GM12878 (cell line): Measurements from ENCODE around the gene ANO4. TPM values are rescaled to one million over a fixed set of nuclear protein-coding genes. Genes with fewer than 3 reads are reported as not detected.

Experiments
- ATAC-seq: fragments of 200-7000 bp; cut with Tn5 transposase; 3 replicates; pipeline ENCODE4 v1.9.1; 2020; ENCODE audit warnings: mild to moderate bottlenecking, moderate library complexity
- BruUV-seq: library from RNA; stranded (reverse); fragments of 400-500 nt; replicated peaks from 2 replicates; lab custom pipeline; 2021; lab: Mats Ljungman, UMichigan
- CTCF ChIA-PET: fragments of 300-600 bp; sonication (Branson Sonifier 250); formaldehyde crosslinking; extraction: SDS; loops from one replicate; lab custom pipeline; 2021; ENCODE audit warnings: inconsistent platforms; lab: Yijun Ruan, JAX
- POLR2A ChIA-PET: fragments of 350-600 bp; formaldehyde crosslinking; extraction: SDS; loops from one replicate; lab custom pipeline; 2021; ENCODE audit warnings: inconsistent platforms; lab: Charles Lee
- RAD21 ChIA-PET: fragments of 300-600 bp; sonication (Branson Sonifier 250); formaldehyde crosslinking; loops from one replicate; lab custom pipeline; 2023; ENCODE audit warnings: antibody characterized with exemption; ENCODE audit not compliant: unreplicated experiment; lab: Charles Lee
- SMC1A ChIA-PET: fragments of 300-600 bp; sonication (Branson Sonifier 250); formaldehyde crosslinking; loops from one replicate; lab custom pipeline; 2023; ENCODE audit not compliant: unreplicated experiment, uncharacterized antibody; lab: Charles Lee
- DNase-seq: peaks from one replicate; pipeline ENCODE4 v3.0.0-alpha.2; 2011; ENCODE audit warnings: low read depth, low spot score
- FAIRE-seq: peaks from 3 replicates; lab custom pipeline; 2011; peaks lifted over from hg19 to GRCh38; lab: Jason Lieb, UNC
- H2AFZ ChIP-seq: 2 replicates; pipeline ENCODE4 v1.6.0; 2011; ENCODE audit warnings: low read depth, low read length, control low read depth; ENCODE audit not compliant: control insufficient read depth
- H3K27ac ChIP-seq: 2 replicates; pipeline ENCODE4 v1.5.1; 2011; ENCODE audit warnings: control low read depth; ENCODE audit not compliant: control insufficient read depth, insufficient read depth
- H3K27me3 ChIP-seq, 2 experiments: replicated peaks in 1 of 2; 2 replicates each; pipeline versions ENCODE4 v1.6.0 to v1.6.1; 2011; ENCODE audit warnings: low read length in 1 of 2; ENCODE audit not compliant: control insufficient read depth in 2 of 2, insufficient read depth in 2 of 2
- H3K36me3 ChIP-seq, 2 experiments: 2 replicates each; pipeline ENCODE4 v1.5.1; 2011; ENCODE audit warnings: low read length in 1 of 2; ENCODE audit not compliant: control insufficient read depth in 2 of 2, insufficient read depth in 2 of 2
- H3K4me1 ChIP-seq: 2 replicates; pipeline ENCODE4 v1.6.1; 2011; ENCODE audit warnings: mild to moderate bottlenecking, low read length, moderate library complexity, mixed read lengths; ENCODE audit not compliant: control insufficient read depth, insufficient read depth
- H3K4me2 ChIP-seq: 2 replicates; pipeline ENCODE4 v1.6.0; 2011; ENCODE audit warnings: control low read depth; ENCODE audit not compliant: control insufficient read depth, insufficient read depth
- H3K4me3 ChIP-seq: fragments of 200-600 bp; sonication (generic); 2 replicates; pipeline ENCODE4 v1.5.1; 2016
- H3K79me2 ChIP-seq: 2 replicates; pipeline ENCODE4 v1.6.0; 2011; ENCODE audit warnings: low read length; ENCODE audit not compliant: control insufficient read depth, insufficient read depth
- H3K9ac ChIP-seq: 2 replicates; pipeline ENCODE4 v1.8.0; 2011; ENCODE audit warnings: low read length, control low read depth, mixed read lengths; ENCODE audit not compliant: control insufficient read depth, insufficient read depth
- H3K9me3 ChIP-seq: replicated peaks from 3 replicates; pipeline ENCODE4 v1.5.1; 2011; ENCODE audit warnings: mild to moderate bottlenecking, low read length; ENCODE audit not compliant: control insufficient read depth, insufficient read depth
- H4K20me1 ChIP-seq: 2 replicates; pipeline ENCODE4 v1.6.0; 2011; ENCODE audit not compliant: control insufficient read depth, insufficient read depth
- BACH1 ChIP-seq: fragments of 450-650 bp; IDR thresholded peaks from 2 replicates; pipeline ENCODE4 v1.6.1; 2017; ENCODE audit warnings: mild to moderate bottlenecking, borderline replicate concordance
- CHD2 ChIP-seq: IDR thresholded peaks from 2 replicates; pipeline ENCODE4 v1.6.1; 2011; ENCODE audit warnings: low read depth, low read length, improper control_type of control experiment, borderline replicate concordance
- EZH2 ChIP-seq: IDR thresholded peaks from 2 replicates; pipeline ENCODE4 v1.6.1; 2012; ENCODE audit warnings: low read depth, mild to moderate bottlenecking, control low read depth, inconsistent platforms, low read length, borderline replicate concordance; ENCODE audit not compliant: control insufficient read depth
- IKZF1 ChIP-seq: fragments of 450-650 bp; conservative IDR thresholded peaks from 2 replicates; pipeline ENCODE4 v1.6.1; 2017; ENCODE audit warnings: antibody characterized with exemption, mild to moderate bottlenecking
- KLF5 ChIP-seq: fragments of 450-650 bp; IDR thresholded peaks from 2 replicates; pipeline ENCODE4 v1.6.1; 2014; ENCODE audit warnings: mild to moderate bottlenecking; ENCODE audit not compliant: partially characterized antibody
- MEF2B ChIP-seq: fragments of 450-650 bp; IDR thresholded peaks from 2 replicates; pipeline ENCODE4 v1.6.1; 2018; ENCODE audit warnings: mild to moderate bottlenecking, moderate library complexity; ENCODE audit not compliant: partially characterized antibody, poor library complexity, severe bottlenecking
- PML ChIP-seq: IDR thresholded peaks from 2 replicates; pipeline ENCODE4 v1.6.1; 2012; ENCODE audit warnings: low read length, inconsistent platforms
- POLR2AphosphoS2 ChIP-seq: IDR thresholded peaks from 2 replicates; pipeline ENCODE4 v1.6.1; 2011; ENCODE audit warnings: low read depth, mild to moderate bottlenecking, low read length, improper control_type of control experiment, moderate library complexity
- RAD21 ChIP-seq: IDR thresholded peaks from 2 replicates; pipeline ENCODE4 v1.6.1; 2011; ENCODE audit warnings: mild to moderate bottlenecking, low read depth, low read length, moderate library complexity; ENCODE audit not compliant: insufficient read depth
- SMARCA5 ChIP-seq: fragments of 450-650 bp; IDR thresholded peaks from 2 replicates; pipeline ENCODE4 v1.6.1; 2017; ENCODE audit warnings: mild to moderate bottlenecking
- TAF1 ChIP-seq: IDR thresholded peaks from 2 replicates; pipeline ENCODE4 v1.6.1; 2011; ENCODE audit warnings: mild to moderate bottlenecking, low read depth, low read length, borderline replicate concordance
- YBX1 ChIP-seq: fragments of 450-650 bp; IDR thresholded peaks from 2 replicates; pipeline ENCODE4 v1.6.1; 2016; ENCODE audit warnings: antibody characterized with exemption
- ZNF217 ChIP-seq: fragments of 450-650 bp; IDR thresholded peaks from 2 replicates; pipeline ENCODE4 v1.6.1; 2017; ENCODE audit warnings: antibody characterized with exemption, mild to moderate bottlenecking
- WGBS: methylation state at CpG from one replicate; pipeline ENCODE4 v1.1.6; 2016; ENCODE audit warnings: low lambda C conversion rate; ENCODE audit not compliant: insufficient replicate concordance, insufficient coverage; ENCODE audit errors: missing lambda C conversion rate; 5-methylcytosine and 5-hydroxymethylcytosine counted together
- in situ Hi-C: fragments of 300-500 bp; cut with MboI; formaldehyde crosslinking; loops from 9 replicates; pipeline ENCODE4 v1.14.3; 2018; ENCODE audit warnings: mixed read lengths
- intact Hi-C: fragments of 100-400 bp; cut with micrococcal nuclease; formaldehyde crosslinking; loops from one replicate; pipeline ENCODE4 v1.14.2; 2022; ENCODE audit not compliant: unreplicated experiment
- polyA plus RNA-seq, 11 experiments: library from polyadenylated mRNA; depleted of rRNA in 4 of 11; unstranded in 6 of 11; stranded (reverse) in 5 of 11; fragments of >200 nt; fragmentation: Nextera tagmentation in 4 of 11; fragmentation: Illumina TruSeq in 1 of 11; extraction: Ambion mirVana in 4 of 11; extraction: Trizol in 1 of 11; gene quantifications; 1 replicate in 1 of 11; 2 replicates in 10 of 11; pipeline versions ENCODE4 v1.2.1 to v1.2.3, GENCODE V29; 2011 to 2016; ENCODE audit warnings: inconsistent platforms in 2 of 11, missing spikeins in 2 of 11, low read depth in 1 of 11
- total RNA-seq, 4 experiments: library from RNA; depleted of rRNA in 3 of 4; stranded (reverse); fragments of >200 nt in 3 of 4; fragmentation: Illumina TruSeq in 1 of 4; extraction: Trizol in 1 of 4; gene quantifications; 2 replicates each; pipeline versions ENCODE4 v1.2.1 to v1.2.3, GENCODE V29; 2013 to 2021
- TF ChIP-seq, protein P1 (sequence below): IDR thresholded peaks from 2 replicates; pipeline ENCODE4 v1.6.1; 2012; ENCODE audit warnings: low read depth, low read length, improper control_type of control experiment
- TF ChIP-seq, protein P2 (sequence below): fragments of 450-650 bp; IDR thresholded peaks from 2 replicates; pipeline ENCODE4 v1.6.1; 2017; ENCODE audit warnings: antibody characterized with exemption, mild to moderate bottlenecking, moderate library complexity

ANO4 gene
- total and polyA plus RNA-seq, 10 of the 15 experiments (the other 5 are each of a cell fraction or from before 2014, with no cell fraction given): not detected

GRCh38 chr12:100767950-100768349 is 26.6 kb upstream of the ANO4 start:
- Histone ChIP-seq H3K9ac (no peak overlapping the region), H4K20me1 (no peaks in the 10 kb centered on the region), H3K4me1 (no peaks in the 10 kb centered on the region), H3K27me3 (no peaks in the 10 kb centered on the region), H3K4me3 (no peak overlapping the region), H3K4me2 (no peak overlapping the region), H3K79me2 (no peaks in the 10 kb centered on the region), H3K27ac (no peak overlapping the region), H3K9me3 (no peaks in the 10 kb centered on the region), H2AFZ (no peak overlapping the region), H3K36me3 (no peaks in the 10 kb centered on the region)
- TF ChIP-seq ZNF217 (no peak), PML (no peak), BACH1 (no peak)
- no peak for ATAC-seq
- SMC1A ChIA-PET: no interaction called here
- FAIRE-seq: no peak
- DNase-seq: no peak
- POLR2A ChIA-PET: no interaction called here
- 44% methylated on average over 2 of the region's 2 CpGs for WGBS
- intact Hi-C loops (no loop called here), in situ Hi-C loops (no loop called here)
- BruUV-seq: no TSS peak
- RAD21 ChIA-PET: no interaction called here
- CTCF ChIA-PET: no interaction called here

GRCh38 chr12:100778967-100779590 is 15.5 kb upstream of the ANO4 start:
- 5% methylated on average over 1 of the region's 1 CpG for WGBS
- Histone ChIP-seq H2AFZ (no peak overlapping the region), H3K79me2 (no peaks in the 10 kb centered on the region), H3K9ac (no peak overlapping the region), H3K4me1 (no peaks in the 10 kb centered on the region), H4K20me1 (no peaks in the 10 kb centered on the region), H3K4me3 (no peak overlapping the region), H3K27ac (no peak overlapping the region), H3K36me3 (no peaks in the 10 kb centered on the region), H3K4me2 (no peak overlapping the region), H3K27me3 (no peaks in the 10 kb centered on the region; a peak in 1 of 4 replicates), H3K9me3 (no peaks in the 10 kb centered on the region)
- SMC1A ChIA-PET: interaction anchor here (1.1 kb wide), 1 partner anchor 58 kb away, joined by 3 read pairs; no protein-coding TSS in a partner anchor
- intact Hi-C loops (no loop called here), in situ Hi-C loops (no loop called here)
- CTCF ChIA-PET: no interaction called here
- DNase-seq: no peak
- no peak for FAIRE-seq
- RAD21 ChIA-PET: no interaction called here
- POLR2A ChIA-PET: no interaction called here
- no peak for ATAC-seq
- no TSS peak for BruUV-seq
- TF ChIP-seq, protein P1, sequence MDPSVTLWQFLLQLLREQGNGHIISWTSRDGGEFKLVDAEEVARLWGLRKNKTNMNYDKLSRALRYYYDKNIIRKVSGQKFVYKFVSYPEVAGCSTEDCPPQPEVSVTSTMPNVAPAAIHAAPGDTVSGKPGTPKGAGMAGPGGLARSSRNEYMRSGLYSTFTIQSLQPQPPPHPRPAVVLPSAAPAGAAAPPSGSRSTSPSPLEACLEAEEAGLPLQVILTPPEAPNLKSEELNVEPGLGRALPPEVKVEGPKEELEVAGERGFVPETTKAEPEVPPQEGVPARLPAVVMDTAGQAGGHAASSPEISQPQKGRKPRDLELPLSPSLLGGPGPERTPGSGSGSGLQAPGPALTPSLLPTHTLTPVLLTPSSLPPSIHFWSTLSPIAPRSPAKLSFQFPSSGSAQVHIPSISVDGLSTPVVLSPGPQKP: no peak
- no peak for TF ChIP-seq YBX1
- TF ChIP-seq CHD2: no peak
- no peak for TF ChIP-seq POLR2AphosphoS2
- no peak for TF ChIP-seq KLF5
- no peak for TF ChIP-seq TAF1
- no peak for TF ChIP-seq IKZF1
- no peak for TF ChIP-seq SMARCA5
- TF ChIP-seq EZH2: no peak
- TF ChIP-seq PML: no peak
- TF ChIP-seq, protein P2, sequence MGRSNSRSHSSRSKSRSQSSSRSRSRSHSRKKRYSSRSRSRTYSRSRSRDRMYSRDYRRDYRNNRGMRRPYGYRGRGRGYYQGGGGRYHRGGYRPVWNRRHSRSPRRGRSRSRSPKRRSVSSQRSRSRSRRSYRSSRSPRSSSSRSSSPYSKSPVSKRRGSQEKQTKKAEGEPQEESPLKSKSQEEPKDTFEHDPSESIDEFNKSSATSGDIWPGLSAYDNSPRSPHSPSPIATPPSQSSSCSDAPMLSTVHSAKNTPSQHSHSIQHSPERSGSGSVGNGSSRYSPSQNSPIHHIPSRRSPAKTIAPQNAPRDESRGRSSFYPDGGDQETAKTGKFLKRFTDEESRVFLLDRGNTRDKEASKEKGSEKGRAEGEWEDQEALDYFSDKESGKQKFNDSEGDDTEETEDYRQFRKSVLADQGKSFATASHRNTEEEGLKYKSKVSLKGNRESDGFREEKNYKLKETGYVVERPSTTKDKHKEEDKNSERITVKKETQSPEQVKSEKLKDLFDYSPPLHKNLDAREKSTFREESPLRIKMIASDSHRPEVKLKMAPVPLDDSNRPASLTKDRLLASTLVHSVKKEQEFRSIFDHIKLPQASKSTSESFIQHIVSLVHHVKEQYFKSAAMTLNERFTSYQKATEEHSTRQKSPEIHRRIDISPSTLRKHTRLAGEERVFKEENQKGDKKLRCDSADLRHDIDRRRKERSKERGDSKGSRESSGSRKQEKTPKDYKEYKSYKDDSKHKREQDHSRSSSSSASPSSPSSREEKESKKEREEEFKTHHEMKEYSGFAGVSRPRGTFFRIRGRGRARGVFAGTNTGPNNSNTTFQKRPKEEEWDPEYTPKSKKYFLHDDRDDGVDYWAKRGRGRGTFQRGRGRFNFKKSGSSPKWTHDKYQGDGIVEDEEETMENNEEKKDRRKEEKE: no peak
- TF ChIP-seq MEF2B: no peak
- no peak for TF ChIP-seq RAD21
